Measurements from ENCODE around the gene LRP2.

LRP2 gene

GRCh38 chr2:169345486-169346437 is 16.6 kb downstream of the LRP2 start:
- peaks cover 23% of the 10 kb centered on the region for H3K4me1 Mint-ChIP-seq

GRCh38 chr2:169344736-169345485 is 17.4 kb downstream of the LRP2 start:
- Mint-ChIP-seq H3K36me3 (ENCODE audit: low read depth) (no peaks in the 10 kb centered on the region), H3K9me3 (no peaks in the 10 kb centered on the region), H3K4me1 (peaks cover 23% of the 10 kb centered on the region), H3K4me3 (no peak overlapping the region), H3K27me3 (ENCODE audit: low read depth, poor library complexity) (no peaks in the 10 kb centered on the region), H3K27ac (no peak overlapping the region)
- TF ChIP-seq, protein P1, sequence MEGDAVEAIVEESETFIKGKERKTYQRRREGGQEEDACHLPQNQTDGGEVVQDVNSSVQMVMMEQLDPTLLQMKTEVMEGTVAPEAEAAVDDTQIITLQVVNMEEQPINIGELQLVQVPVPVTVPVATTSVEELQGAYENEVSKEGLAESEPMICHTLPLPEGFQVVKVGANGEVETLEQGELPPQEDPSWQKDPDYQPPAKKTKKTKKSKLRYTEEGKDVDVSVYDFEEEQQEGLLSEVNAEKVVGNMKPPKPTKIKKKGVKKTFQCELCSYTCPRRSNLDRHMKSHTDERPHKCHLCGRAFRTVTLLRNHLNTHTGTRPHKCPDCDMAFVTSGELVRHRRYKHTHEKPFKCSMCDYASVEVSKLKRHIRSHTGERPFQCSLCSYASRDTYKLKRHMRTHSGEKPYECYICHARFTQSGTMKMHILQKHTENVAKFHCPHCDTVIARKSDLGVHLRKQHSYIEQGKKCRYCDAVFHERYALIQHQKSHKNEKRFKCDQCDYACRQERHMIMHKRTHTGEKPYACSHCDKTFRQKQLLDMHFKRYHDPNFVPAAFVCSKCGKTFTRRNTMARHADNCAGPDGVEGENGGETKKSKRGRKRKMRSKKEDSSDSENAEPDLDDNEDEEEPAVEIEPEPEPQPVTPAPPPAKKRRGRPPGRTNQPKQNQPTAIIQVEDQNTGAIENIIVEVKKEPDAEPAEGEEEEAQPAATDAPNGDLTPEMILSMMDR (IDR thresholded peaks at IDR 0.05) = no peak
- DNase-seq = no peak

More at GRCh38 chr2:169345486-169346437, 16.6 kb downstream of the LRP2 start:
- no peaks in the 10 kb centered on the region for H3K9me3 Mint-ChIP-seq
- H3K27ac Mint-ChIP-seq = no peak overlapping the region
- no peak overlapping the region for H3K4me3 Mint-ChIP-seq
- no peaks in the 10 kb centered on the region for H3K36me3 Mint-ChIP-seq (ENCODE audit: low read depth)
- no peak for DNase-seq
- no peaks in the 10 kb centered on the region for H3K27me3 Mint-ChIP-seq (ENCODE audit: low read depth, poor library complexity)
- TF ChIP-seq, protein P1 (IDR thresholded peaks at IDR 0.05) = no peak

GRCh38 chr2:169343202-169343601 is 19.1 kb downstream of the LRP2 start:
- DNase-seq = no peak
- Mint-ChIP-seq H3K36me3 (ENCODE audit: low read depth) (no peaks in the 10 kb centered on the region), H3K27me3 (ENCODE audit: low read depth, poor library complexity) (no peaks in the 10 kb centered on the region), H3K4me3 (no peak overlapping the region), H3K4me1 (peaks cover 23% of the 10 kb centered on the region), H3K9me3 (no peaks in the 10 kb centered on the region), H3K27ac (no peak overlapping the region)
- TF ChIP-seq, protein P1 (IDR thresholded peaks at IDR 0.05) = no peak

GRCh38 chr2:169339657-169340056 is 22.7 kb downstream of the LRP2 start:
- Mint-ChIP-seq H3K27ac (no peak overlapping the region), H3K36me3 (ENCODE audit: low read depth) (no peaks in the 10 kb centered on the region), H3K4me1 (peaks cover 18% of the 10 kb centered on the region), H3K9me3 (no peaks in the 10 kb centered on the region), H3K4me3 (no peak overlapping the region), H3K27me3 (ENCODE audit: low read depth, poor library complexity) (peaks cover 3% of the 10 kb centered on the region)
- no peak for DNase-seq
- TF ChIP-seq, protein P1 (IDR thresholded peaks at IDR 0.05) = no peak

- no peaks in the 10 kb centered on the region for H3K9me3 Mint-ChIP-seq
- TF ChIP-seq, protein P1 (IDR thresholded peaks at IDR 0.05) = no peak
- H3K27ac Mint-ChIP-seq = peak overlapping the region; percentile 74
- H3K36me3 Mint-ChIP-seq (ENCODE audit: low read depth) = no peaks in the 10 kb centered on the region
- peaks cover 3% of the 10 kb centered on the region for H3K27me3 Mint-ChIP-seq (ENCODE audit: low read depth, poor library complexity)
- H3K4me1 Mint-ChIP-seq = peaks cover 20% of the 10 kb centered on the region
- H3K4me3 Mint-ChIP-seq = no peak overlapping the region
- DNase-seq = no peak
Measured at GRCh38 chr2:169336695-169337094, 25.6 kb downstream of the LRP2 start.
